ENCODE measurements around the gene ZFAND3.

DNA sequence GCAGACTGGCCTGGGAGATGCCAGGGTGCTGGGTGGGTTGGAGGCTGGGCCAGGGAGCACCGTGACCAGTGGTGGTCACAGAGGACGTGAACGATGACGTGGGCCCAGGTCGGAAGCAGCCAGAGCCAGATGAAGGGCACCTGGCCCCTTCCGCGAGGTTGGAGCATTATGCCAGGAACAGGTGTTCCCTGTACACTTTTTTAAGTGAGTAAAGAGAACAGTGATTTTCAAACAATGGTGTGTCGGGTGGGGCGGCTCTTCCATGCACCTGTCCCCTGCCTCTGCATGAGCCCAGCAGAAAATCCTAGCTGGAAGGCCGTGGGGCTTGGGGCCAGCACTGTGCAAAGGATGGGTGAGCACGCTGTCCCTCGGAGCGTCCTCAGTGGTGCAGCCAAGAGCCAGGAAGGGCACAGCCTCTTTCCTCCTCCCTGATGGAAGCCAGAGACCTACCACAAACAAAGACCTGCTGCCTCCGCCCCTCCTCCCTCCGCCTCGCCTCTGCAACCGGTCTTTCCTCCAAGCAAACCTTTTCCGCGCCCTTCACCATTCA is 350.5 kb downstream of the ZFAND3 start:
- no peak for TF ChIP-seq POLR2A (IDR thresholded peaks at IDR 0.05; ENCODE audit: low read length)
- no peak for TF ChIP-seq GATA1 (IDR thresholded peaks at IDR 0.05; ENCODE audit: low read depth, low read length)

Data from erythroblast (primary cell).